MCF 10A (cell line): Measurements from ENCODE around the gene GPR101. TPM values are rescaled to one million over a fixed set of nuclear protein-coding genes. Genes with fewer than 3 reads are reported as not detected.
"Not testable (repeated sequence)": the region's sequence is repeated elsewhere in the genome, so short reads cannot be mapped to it uniquely, and the experiment has no call there.

ENCODE experiments used
- BruUV-seq: library from RNA; stranded (reverse); fragments of 400-500 nt; replicated peaks from 2 replicates; lab custom pipeline; 2021; lab: Mats Ljungman, UMichigan
- CTCF ChIA-PET: fragments of 300-600 bp; sonication (Branson Sonifier 250); formaldehyde crosslinking; extraction: SDS; loops from one replicate; lab custom pipeline; 2021; ENCODE audit warnings: antibody characterized with exemption, inconsistent platforms; lab: Yijun Ruan, JAX
- POLR2A ChIA-PET: fragments of 300-600, 350-650 bp; sonication (Branson Sonifier 250); formaldehyde crosslinking; extraction: SDS; loops from one replicate; lab custom pipeline; 2020; ENCODE audit warnings: antibody characterized with exemption, inconsistent platforms; lab: Yijun Ruan, JAX
- DNase-seq: peaks from one replicate; pipeline ENCODE4 v3.0.0-alpha.2; 2018; ENCODE audit not compliant: unreplicated experiment
- H3K27ac Mint-ChIP-seq: one replicate; pipeline ENCODE4 v1.8.0; 2022; ENCODE audit warnings: mild to moderate bottlenecking, low read depth, mixed read lengths; ENCODE audit not compliant: unreplicated experiment
- H3K27me3 Mint-ChIP-seq: one replicate; pipeline ENCODE4 v1.8.0; 2022; ENCODE audit warnings: mixed read lengths; ENCODE audit not compliant: insufficient read depth, unreplicated experiment
- H3K36me3 Mint-ChIP-seq: one replicate; pipeline ENCODE4 v1.8.0; 2022; ENCODE audit warnings: mild to moderate bottlenecking, moderate library complexity, mixed read lengths; ENCODE audit not compliant: insufficient read depth, unreplicated experiment
- H3K4me1 Mint-ChIP-seq: one replicate; pipeline ENCODE4 v1.8.0; 2022; ENCODE audit warnings: mixed read lengths; ENCODE audit not compliant: insufficient read depth, unreplicated experiment
- H3K4me3 Mint-ChIP-seq: one replicate; pipeline ENCODE4 v1.8.0; 2022; ENCODE audit warnings: mild to moderate bottlenecking, moderate library complexity, mixed read lengths; ENCODE audit not compliant: unreplicated experiment
- H3K9me3 Mint-ChIP-seq: one replicate; pipeline ENCODE4 v1.8.0; 2022; ENCODE audit warnings: mixed read lengths; ENCODE audit not compliant: unreplicated experiment
- CTCF ChIP-seq: fragments of 200-600 bp; IDR thresholded peaks from one replicate; pipeline ENCODE4 v1.8.0; 2022; ENCODE audit warnings: antibody characterized with exemption, mild to moderate bottlenecking; ENCODE audit not compliant: unreplicated experiment
- intact Hi-C: fragments of 100-400 bp; cut with micrococcal nuclease; formaldehyde crosslinking; loops from 2 replicates; pipeline ENCODE4 v1.14.1; 2022
- total RNA-seq: library from RNA; stranded (reverse); gene quantifications from 2 replicates; pipeline ENCODE4 v1.2.3, GENCODE V29; 2022

The GPR101 gene
- total RNA-seq, 1 experiment from 2014 or later = not detected

GRCh38 chrX:137031517-137032340 is 2.1 kb downstream of the GPR101 start:
- H3K9me3 Mint-ChIP-seq = peaks cover 8% of the 10 kb centered on the region
- H3K4me1 Mint-ChIP-seq = no peaks in the 10 kb centered on the region

GRCh38 chrX:137031039-137031438 is 2.8 kb downstream of the GPR101 start:
- Mint-ChIP-seq H3K27me3 (no peaks in the 10 kb centered on the region), H3K4me3 (peak overlapping the region; percentile 37), H3K27ac (no peak overlapping the region), H3K36me3 (no peaks in the 10 kb centered on the region), H3K9me3 (peaks cover 8% of the 10 kb centered on the region), H3K4me1 (no peaks in the 10 kb centered on the region)
- intact Hi-C loops = no loop called here
- BruUV-seq = no TSS peak
- no peak for TF ChIP-seq CTCF
- POLR2A ChIA-PET = no interaction called here
- CTCF ChIA-PET = no interaction called here
- no peak for DNase-seq

More at GRCh38 chrX:137031517-137032340, 2.1 kb downstream of the GPR101 start:
- no peak for TF ChIP-seq CTCF
- no TSS peak for BruUV-seq
- ChIA-PET POLR2A (no interaction called here), CTCF (no interaction called here)
- DNase-seq = peak; percentile 21
- peak overlapping the region; percentile 37 for H3K4me3 Mint-ChIP-seq
- H3K27me3 Mint-ChIP-seq = no peaks in the 10 kb centered on the region
- intact Hi-C loops = no loop called here
- no peaks in the 10 kb centered on the region for H3K36me3 Mint-ChIP-seq
- H3K27ac Mint-ChIP-seq = no peak overlapping the region

GRCh38 chrX:137028699-137029098 is 5.1 kb downstream of the GPR101 start:
- H3K4me3 Mint-ChIP-seq = no peak overlapping the region
- no peaks in the 10 kb centered on the region for H3K27me3 Mint-ChIP-seq
- H3K36me3 Mint-ChIP-seq = no peaks in the 10 kb centered on the region
- peaks cover 8% of the 10 kb centered on the region for H3K9me3 Mint-ChIP-seq
- intact Hi-C loops = no loop called here
- no TSS peak for BruUV-seq
- H3K4me1 Mint-ChIP-seq = no peaks in the 10 kb centered on the region
- ChIA-PET CTCF (no interaction called here), POLR2A (no interaction called here)
- TF ChIP-seq CTCF = no peak
- H3K27ac Mint-ChIP-seq = no peak overlapping the region
- DNase-seq = no peak

GRCh38 chrX:137025930-137026329 is 7.9 kb downstream of the GPR101 start:
- no peaks in the 10 kb centered on the region for H3K4me1 Mint-ChIP-seq
- H3K9me3 Mint-ChIP-seq = peaks cover 6% of the 10 kb centered on the region
- TF ChIP-seq CTCF = no peak
- no peak for DNase-seq
- POLR2A ChIA-PET = no interaction called here
- no peak overlapping the region for H3K4me3 Mint-ChIP-seq
- H3K27me3 Mint-ChIP-seq = no peaks in the 10 kb centered on the region
- intact Hi-C loops = no loop called here
- no TSS peak for BruUV-seq
- CTCF ChIA-PET = interaction anchor here (1.5 kb wide), 1 partner anchor 27 kb away, joined by 3 read pairs; no protein-coding TSS in a partner anchor
- H3K27ac Mint-ChIP-seq = no peak overlapping the region
- no peaks in the 10 kb centered on the region for H3K36me3 Mint-ChIP-seq

- H3K27ac Mint-ChIP-seq, H3K36me3 Mint-ChIP-seq, intact Hi-C loops, H3K27me3 Mint-ChIP-seq, POLR2A ChIA-PET, CTCF ChIA-PET, H3K4me3 Mint-ChIP-seq, BruUV-seq, H3K4me1 Mint-ChIP-seq, DNase-seq: not testable (repeated sequence)
- peaks cover 12% of the 10 kb centered on the region for H3K9me3 Mint-ChIP-seq
Measured at GRCh38 chrX:137000236-137000635, 33.6 kb downstream of the GPR101 start.
